Measurements from ENCODE around the gene DGKQ.
A peak's percentile ranks its signal among the peaks of the same experiment; 100 is the strongest.
"Not testable (repeated sequence)": the region's sequence is repeated elsewhere in the genome, so short reads cannot be mapped to it uniquely, and the experiment has no call there.

Gene DGKQ

DNA sequence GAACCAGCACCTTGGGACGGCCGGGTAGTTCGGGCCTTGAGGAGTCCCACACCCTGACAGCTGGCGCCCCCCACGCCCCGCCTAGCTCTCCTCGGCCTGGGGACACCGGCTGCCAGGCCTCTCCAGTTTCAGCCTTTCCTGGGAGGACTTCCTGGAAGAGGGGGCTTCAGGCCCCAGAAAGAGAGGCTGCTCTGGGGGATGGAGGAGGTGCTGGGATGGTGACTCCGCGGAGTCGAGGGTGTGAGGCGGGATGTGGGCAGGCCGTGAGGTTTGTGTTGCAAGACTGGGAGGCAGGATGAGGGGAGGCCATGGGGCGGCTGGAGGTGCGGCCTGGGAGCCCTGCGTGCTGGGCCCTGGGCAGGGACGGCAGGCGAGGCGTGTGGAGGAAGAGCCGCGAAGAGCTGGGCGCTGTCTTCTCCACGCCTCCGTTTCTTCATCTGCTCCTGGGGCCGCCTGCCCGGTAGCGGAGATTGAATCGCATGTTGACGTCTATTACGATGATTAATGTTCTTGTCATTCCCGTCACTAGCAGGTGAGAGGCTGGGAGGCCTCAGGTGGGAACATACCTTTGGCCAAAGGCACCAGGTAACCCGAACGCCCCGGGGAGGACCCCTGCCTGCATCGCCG lies 37.1 kb upstream of the DGKQ start:
- DNase-seq = peak; percentile 69

DNA sequence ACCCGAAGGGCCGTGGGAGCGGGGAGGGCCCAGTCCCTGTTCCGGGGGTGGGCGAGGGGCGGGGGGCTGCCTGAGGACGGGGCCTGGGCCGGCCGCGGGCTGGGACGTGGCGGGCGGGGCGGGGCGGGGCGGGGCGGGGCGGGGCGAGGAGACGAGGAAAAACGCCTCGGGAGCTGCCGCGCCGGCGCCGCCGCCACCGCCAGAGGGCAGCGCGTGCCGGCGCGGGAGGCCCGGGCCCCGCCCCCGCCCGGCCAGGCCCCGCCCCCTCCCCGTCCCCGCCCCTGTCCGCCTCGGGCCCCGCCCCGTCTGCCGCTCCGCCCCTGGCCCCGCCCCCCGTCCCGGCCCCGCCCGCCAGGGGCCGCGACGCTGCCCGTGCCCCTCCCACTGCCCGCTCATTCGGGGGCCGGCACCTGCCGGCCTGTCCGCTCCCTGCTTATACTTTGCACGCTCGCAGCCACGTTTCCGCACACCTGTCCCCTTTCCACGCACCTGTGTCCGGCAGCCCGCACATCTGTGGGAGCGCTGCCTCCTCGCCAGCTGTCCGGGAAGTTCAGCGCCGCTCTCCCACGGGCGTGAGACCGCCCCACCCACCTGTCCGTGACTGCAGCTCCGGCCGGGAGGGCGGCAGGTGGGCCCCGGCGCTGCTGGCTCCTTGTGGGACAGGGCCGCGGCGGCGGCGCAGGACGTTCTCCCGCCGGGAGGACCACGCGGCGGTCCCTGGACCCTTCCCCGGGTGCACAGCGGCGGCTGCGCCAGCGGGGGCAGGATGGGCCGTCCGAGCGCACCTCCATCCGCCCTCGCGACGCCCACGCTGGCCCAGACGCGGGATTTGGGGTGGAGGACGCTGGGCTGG lies 36.4 kb upstream of the DGKQ start:
- peak; percentile 68 for DNase-seq

DNA sequence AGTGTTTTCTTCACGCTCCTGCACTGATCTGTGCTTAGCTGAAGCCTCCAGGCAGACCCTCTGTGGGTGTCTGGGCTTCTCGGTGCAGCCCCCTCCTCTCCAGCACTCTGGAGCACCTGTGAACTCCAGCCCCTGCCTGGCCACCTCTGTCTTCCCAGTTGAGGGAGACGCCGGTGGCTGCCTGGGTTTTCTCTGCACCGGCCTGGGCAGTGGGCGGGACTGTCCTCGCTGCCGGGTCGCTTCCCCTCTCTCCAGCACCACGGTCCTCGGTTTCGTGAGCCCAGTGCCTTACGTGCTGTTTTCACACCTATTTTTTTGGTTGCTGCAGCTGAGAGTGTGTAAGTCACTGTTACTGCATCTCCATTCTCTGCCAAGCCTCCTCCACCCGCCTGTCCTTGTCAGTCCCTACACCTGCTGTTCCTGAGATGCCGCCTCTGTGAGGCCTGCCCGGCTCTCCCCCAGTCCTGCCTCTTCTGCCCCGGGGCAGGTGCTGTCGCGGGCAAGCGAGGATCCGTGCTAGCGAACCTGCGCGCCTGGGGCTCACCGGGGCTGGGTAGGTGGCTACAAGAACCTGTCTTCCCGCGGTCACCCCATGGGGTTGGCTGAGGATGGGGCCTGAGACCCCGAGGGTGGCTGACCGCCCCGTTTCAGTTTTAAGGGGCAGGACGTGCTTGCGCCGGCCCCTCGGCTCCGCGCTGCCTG lies 35.6 kb upstream of the DGKQ start:
- peak; percentile 29 for DNase-seq

DNA sequence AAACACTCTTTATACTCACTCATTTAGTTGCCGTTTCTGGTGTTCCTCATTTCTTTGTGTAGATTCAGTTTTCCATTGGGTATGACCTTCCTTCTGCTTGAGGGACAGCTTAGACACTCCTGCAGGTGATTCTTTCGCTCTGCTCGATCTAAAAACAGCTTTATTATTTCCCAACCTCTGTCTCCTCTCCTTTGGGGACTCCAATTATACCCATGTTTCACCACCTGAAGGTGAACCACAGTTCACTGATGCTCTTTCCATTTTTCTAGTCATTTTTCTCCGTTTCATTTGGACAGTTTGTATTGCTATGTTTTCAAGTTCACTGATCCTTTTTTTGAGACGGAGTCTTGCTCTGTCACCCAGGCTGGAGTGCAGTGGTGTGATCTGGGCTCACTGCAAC lies 33.5 kb upstream of the DGKQ start:
- DNase-seq = no peak

DNA sequence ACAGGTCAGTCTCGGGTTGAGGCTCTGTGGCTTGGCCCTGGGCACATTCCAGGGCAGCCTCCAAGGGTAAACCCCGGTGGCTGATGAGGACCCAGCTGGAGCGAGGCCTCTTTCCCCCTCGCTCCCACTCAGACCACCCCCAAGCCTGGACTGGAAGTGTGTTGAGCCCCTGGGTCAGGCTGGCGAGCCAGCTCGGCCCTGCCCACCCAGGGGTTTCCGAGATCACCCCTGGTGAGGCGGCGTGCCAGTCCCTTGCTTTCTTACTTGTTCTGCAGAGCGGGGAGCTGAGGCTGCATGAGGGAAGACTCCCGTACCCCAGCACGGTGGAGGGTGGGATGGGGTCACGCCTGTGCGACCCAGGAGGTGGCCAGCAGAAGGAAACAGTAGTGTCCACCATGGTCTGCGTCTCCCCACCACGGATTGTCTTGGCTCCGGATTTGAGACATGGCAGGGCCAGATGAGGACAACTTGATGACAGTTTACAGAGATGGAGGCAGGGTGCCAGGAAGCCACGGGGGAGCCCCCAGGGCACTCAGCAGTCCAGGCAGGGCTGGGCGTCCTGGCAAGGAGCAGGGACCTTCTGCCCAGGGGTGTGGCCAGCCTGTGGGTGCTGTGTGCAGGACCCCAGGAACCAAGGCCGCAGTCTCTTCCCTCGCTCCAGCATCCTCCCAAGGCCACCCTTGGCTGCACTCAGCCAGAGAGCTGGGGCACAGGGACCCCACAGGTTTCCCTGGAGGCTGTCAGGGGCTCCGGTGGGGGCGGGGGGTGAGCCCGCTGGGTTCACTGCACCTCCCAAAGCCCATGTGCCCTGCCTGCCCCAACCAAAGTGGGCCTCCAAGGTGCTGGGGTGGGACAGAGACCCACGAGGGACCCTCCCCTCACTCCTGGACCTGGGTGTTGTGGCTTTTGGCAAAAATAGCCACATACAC lies 31.5 kb upstream of the DGKQ start:
- no peak for DNase-seq

DNA sequence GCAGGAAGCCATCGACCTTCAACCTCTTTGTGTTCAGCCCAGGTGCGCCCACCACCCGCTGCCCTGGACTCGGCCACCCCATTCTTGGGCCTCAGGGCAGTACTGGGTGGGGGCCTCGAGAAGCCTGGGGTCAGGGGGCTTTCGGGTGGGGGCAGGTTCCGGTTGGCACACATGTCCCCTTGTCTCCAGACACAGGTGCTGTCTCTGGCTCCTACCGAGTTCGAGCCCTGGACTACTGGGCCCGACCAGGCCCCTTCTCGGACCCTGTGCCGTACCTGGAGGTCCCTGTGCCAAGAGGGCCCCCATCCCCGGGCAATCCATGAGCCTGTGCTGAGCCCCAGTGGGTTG lies 30.7 kb upstream of the DGKQ start:
- no peak for DNase-seq

DNA sequence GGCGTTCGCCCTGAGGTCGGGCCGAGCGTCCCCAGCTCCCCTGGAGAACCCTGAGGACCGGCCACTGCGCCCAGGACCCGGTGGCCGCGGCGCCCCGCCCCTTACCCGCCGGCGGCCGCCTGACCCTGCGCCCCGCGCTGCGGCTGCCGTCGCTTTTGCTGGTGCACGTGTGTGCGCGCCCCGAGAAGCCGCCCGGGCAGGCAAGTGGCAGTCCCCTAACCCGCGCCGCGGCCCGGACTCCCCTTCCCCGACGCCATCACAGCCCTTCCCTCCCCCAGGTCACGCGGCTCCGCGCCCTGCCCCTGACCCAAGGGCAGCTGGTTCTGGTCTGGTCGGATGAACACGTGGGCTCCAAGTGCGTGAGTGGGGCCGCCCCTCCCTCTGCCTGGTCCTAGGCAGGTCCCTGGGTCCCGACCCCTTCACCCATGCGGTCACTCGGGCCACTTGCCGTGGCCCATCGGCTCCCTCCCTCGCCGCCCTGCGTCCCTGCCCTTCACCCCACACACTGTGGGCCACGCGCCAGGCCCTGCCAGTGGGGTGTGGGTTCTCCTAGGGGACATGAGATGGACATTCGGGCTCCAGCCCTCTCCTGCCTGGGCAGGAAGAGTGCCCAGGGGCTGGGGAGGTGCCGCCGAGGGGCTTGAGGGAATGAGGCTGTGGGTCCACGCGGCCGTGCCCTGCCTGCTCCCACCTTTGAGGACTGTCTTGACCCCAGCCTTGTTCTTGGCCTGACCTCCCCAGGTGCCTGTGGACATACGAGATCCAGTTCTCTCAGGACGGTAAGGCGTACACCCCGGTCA lies 30.1 kb upstream of the DGKQ start:
- DNase-seq = no peak

DNA sequence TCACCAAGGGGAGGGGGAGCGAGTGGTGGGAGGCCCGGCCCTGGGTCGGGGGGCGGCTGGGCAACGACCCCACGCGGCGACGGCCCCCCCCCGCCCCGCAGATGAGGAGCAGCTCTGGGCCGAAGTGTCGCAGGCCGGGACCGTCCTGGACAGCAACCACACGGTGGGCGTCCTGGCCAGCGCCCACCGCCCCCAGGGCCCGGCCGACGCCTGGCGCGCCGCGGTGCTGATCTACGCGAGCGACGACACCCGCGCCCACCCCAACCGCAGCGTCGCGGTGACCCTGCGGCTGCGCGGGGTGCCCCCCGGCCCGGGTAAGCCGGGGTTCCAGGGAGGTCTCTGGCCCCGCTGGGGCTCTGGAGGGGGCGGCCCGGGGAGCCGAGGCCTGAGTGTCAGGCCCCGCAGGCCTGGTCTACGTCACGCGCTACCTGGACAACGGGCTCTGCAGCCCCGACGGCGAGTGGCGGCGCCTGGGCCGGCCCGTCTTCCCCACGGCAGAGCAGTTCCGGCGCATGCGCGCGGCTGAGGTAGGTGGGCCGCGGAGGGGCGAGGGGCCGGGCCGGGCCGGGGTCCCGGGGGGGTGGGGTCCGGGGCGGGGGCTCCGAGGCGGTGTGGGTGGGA lies 29.4 kb upstream of the DGKQ start:
- DNase-seq = no peak

DNA sequence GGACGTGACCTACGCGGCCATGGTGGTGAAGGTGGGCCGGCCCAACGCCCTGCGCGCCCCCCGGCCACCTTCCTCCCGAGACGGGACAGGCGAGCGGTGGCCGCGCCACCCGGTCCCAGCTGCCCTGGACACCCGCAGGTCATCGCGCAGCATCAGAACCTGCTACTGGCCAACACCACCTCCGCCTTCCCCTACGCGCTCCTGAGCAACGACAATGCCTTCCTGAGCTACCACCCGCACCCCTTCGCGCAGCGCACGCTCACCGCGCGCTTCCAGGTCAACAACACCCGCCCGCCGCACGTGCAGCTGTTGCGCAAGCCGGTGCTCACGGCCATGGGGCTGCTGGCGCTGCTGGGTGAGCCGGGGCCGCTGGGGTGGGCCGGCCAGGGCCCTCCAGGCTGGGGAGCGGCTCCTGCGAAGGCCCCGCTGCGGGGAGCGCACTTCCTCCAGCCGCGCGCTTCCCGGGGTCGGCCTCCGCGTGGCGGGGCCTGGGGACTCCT lies 28.8 kb upstream of the DGKQ start:
- DNase-seq = no peak

DNA sequence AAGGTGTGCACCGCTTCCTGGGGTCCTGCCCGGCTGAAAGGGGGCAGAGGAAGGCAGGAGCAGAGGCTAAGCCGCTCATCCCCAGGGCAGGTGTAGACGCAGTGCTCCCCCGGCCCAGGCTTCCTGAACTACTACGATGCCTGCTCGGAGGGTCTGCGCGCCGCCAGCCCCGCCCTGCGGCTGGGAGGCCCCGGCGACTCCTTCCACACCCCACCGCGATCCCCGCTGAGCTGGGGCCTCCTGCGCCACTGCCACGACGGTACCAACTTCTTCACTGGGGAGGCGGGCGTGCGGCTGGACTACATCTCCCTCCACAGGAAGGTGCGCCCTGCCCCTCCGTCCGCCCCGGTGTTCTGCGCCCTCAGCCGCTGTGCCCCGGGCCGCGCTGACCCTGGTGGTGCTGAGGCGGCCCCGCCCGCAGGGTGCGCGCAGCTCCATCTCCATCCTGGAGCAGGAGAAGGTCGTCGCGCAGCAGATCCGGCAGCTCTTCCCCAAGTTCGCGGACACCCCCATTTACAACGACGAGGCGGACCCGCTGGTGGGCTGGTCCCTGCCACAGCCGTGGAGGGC lies 28.3 kb upstream of the DGKQ start:
- DNase-seq = no peak

DNA sequence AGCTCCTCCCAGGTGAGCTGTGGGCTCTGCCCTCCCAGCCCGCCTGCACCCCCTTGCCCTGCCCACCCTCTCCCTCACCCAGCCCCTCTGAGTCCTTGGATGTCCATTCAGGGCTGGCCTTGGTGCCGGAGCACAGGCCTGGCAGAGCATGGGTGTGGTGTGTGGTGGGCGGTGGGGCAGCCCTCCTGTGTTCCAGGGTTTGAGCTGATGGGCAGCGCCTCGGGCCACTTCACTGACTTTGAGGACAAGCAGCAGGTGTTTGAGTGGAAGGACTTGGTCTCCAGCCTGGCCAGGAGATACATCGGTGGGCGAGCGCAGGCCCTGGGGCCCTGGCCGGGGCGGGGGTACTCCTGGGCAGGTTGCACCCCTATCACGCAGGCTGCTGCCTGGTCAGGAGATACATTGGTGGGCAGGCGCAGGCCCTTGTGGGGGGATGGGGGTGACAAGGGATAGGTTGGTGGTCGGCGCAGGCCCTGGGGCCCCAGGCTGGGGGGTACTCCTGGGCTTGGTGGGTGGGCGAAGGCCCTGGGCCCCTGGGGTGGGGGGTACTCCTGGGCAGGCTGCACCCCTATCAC lies 27.4 kb upstream of the DGKQ start:
- DNase-seq = no peak

DNA sequence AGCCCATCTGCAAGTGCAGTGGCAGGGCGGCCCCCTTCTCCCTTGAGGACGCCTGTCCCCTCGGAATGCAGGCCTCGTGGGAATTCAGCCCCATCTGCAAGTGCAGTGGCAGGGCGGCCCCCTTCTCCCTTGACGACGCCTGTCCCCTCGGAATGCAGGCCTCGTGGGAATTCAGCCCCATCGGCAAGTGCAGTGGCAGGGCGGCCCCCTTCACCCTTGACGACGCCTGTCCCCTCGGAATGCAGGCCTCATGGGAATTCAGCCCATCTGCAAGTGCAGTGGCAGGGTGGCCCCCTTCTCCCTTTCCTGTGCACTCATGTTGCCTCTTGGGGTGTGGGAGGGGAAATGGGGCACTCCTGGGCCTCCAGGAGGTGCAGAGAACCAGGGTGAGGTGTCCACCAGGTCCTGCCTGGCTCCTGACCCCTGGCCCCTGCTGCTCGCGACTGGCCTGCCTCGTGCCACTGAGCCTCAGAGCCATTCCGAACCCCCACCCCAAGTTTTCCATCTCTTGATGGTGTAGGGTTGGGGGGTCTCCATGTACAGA lies 26.6 kb upstream of the DGKQ start:
- DNase-seq = no peak

DNA sequence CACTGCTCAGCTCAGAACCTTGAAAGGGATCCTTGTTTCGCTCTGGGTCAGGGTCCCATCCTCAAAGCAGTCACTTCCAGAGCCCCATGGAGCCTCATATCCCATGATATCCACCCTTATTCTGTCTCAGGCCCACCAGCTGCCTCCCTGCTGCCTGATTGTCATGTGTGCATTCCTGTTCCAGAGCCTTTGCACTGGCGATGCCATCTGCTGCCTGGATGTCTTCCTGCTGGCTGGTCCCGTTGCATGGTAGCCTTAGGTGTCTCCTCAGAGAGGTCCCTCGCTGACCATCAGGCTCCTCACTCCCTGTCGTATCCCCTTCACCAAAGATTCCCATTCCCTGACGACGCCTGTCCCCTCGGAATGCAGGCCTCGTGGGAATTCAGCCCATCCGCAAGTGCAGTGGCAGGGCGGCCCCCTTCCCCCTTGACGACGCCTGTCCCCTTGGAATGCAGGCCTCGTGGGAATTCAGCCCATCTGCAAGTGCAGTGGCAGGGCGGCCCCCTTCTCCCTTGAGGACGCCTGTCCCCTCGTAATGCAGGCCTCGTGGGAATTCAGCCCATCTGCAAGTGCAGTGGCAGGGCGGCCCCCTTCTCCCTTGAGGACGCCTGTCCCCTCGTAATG lies 26.0 kb upstream of the DGKQ start:
- not testable (repeated sequence) for DNase-seq

DNA sequence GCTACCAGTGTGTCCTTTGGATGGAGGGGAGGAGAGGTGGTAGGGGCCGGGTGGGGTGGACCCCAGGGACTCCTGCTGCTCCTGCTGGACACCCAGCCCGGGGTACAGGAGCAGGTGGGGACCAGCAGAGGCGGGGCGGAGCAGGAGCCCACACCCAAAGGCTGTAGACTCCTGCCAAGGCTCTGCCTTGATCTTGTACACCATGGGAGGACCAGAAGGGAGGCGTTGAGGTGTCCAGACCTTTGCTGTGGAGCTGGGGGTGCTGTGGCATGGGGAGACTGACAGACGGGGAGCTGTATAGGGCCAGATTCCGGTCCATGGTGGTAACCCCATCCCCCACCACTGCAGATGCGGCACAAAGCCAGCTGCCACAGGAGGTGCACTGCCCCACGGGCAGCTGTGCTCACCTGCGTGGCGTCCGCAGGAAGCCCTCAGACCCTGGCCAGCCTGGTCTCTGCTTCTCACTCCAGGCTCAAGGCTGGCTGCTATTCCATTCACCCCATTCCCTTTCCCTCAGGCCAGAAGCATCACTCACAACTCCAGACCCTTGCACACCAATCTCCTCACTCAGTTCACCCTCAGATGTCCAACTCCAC lies 24.8 kb upstream of the DGKQ start:
- no peak for DNase-seq

DNA sequence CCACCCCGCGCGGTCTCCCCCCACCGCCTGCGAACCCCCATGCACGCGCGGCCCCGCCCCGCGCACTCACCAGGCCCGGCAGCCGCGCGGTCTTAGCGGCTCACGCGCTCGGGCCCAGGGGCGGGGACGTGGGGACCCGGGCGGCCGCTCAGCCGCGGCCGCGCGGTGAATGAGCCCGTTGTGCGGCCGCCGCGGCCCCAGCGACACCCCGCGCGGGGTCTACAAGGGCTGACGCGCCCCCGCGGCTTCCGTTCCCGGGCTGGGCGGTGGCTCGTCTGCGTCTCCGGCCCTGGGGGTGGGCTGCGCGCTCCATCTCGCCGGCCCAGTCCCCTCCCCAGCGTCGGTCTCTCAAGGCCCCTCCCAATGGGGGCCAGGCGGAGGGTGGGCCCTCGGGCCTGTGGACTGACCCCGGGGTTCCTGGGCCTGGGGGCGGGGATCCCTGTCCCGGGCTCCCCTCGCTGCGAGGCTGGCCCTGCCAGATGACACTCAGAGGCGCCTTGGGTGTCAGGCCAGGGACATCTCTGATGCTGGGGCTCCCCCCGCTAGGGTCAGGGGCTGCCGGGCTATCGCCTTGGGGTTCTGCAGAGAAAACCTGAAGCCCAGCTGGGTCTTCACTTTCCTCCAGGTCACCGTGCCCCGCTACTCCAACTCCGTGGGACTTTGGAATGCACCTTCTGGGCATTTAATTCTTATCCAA lies 24.2 kb upstream of the DGKQ start:
- no peak for DNase-seq

DNA sequence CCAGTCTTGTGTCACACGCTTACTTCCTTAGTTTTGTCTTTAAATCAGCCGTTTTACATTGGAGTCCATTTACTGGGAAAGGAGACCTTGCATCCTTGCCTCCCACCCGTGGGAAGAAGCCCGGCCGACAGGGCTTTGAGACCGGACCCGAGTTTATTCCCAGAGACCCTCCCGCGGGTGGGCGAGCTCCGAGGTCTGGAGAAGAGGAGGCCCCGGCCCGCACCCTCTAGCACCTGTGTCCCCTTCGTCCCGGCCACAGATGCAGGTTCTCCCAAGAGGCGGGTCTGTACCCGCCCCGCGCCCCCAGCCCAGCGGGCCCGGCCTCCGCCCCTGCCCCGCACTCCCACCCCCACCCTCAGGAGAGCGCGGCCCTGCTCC lies 23.6 kb upstream of the DGKQ start:
- no peak for DNase-seq

DNA sequence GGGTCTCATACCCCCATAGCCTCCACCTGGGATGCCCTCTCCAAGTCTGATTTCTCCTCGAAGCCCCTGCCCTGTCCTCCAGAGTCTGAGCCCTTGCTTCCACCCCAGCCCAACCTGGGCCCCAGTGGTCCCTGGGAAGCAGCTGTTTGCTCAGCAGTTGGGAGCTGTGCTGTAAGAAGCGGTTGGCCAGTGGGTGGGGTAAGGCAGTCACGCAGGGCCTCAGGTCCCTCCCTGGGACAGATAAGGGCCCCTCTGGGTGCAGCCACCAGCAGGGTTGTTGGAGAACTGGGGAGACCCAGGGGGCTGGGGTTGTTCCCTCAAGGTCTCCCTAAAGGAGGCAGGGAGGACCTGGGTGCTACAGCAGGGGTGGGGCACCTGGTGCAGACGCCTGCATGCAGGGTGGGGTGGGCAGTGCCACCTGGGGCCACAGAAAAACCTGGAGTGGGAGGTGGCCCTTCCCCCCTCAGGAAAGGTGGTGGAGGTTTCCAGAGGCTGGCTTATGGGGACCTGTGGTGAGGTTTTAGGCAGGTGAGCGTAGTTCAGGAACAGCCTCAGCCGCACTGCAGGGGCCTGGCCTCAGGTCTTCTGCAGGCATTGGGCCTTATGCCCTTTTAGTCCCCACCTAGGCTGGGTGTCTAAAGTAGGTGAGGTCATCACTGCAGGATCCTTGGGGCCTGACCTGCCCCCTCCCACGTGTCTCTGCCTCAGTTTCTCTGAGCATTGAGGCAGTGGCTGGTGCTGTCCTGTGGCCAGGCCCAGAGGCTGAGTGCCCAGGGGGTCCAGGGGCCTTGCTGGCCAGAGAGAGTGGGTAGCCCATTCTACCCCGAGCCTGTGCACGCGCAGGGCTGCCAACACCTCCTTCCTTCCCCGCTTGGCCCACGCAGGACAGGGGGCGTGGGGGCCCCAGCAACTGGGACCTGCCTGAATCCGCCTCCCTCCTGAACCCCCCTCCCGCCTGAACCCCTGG lies 22.9 kb upstream of the DGKQ start:
- no peak for DNase-seq
